Activated CD8-positive, alpha-beta memory T cell treated with anti-CD3 and anti-CD28 coated beads, Interleukin-2, amount 50 U/mL, for 48 hours (primary cell): ENCODE measurements around the gene DTD1.
"Not testable (repeated sequence)": the region's sequence is repeated elsewhere in the genome, so short reads cannot be mapped to it uniquely, and the experiment has no call there.

Experiments
- DNase-seq: peaks from one replicate; pipeline ENCODE4 v3.0.0-alpha.2; 2020

DTD1 gene

DNA sequence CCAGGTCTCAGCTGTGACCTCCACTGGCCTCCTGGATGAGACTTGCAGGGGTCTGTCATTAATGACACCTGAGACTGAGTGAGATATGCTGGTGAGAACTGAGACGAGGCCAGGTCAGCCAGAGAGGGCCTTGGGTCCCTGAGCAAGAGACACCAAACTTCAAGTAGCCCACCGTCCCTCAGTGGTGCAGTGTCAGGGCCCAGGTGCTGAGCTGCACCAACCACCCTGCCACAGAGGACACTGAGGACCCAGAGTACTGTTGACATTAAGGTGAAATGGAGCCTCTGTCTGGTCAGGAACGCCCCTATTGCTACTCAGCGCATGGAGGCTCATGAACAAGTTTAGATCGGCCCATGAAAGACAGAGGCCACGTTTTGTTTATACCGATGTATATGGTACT lies 161.7 kb downstream of the DTD1 start:
- DNase-seq, result no peak

DNA sequence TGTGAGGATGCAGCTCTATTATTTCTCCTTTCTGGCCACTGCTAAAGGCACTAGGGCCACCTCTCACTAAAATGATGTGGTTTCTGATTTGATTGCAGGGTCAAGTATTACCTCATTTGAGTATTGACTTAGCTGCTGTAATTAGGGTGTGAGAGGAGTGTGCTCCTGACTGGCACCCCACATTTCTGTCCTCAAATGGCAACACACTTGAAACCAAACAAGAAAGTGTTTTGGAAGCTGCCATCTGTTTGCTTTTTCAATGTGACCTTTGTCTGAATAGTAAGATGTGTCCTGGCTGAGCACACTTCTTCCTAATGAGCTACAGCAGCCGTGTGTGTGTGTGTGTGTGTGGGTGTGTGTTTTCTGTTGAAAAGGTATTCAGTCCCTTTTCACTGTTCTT lies 162.9 kb downstream of the DTD1 start:
- DNase-seq, result no peak

DNA sequence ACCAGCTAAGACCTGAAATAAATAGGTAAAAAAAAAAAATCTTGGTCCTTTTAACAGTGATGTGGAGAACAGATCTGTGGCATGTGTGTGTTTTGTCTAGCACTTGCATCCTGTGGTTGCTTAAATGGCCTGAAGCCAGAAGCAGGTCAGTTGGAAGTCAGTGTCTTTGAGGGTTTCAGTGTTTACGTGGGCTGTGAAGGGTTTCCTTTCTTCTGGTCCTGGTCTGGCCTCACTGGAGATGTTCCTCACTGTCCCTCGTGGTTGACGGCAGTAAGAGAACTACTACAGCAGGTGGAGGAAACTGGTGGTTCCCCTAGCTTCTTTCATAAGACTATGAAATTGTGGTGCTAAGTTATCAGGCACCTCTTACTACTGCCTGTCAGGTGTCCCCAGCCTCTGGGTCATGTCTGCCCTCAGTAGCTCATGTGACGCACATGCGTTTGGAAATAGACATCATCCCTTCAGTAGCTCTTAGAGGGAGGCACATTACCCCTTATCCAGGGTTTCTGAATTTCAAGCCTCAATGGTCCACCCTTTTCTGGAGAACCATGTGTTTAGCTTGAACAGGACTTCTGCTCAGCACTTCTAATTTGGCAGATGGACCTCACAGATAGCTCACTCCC lies 166.3 kb downstream of the DTD1 start:
- DNase-seq, result no peak

DNA sequence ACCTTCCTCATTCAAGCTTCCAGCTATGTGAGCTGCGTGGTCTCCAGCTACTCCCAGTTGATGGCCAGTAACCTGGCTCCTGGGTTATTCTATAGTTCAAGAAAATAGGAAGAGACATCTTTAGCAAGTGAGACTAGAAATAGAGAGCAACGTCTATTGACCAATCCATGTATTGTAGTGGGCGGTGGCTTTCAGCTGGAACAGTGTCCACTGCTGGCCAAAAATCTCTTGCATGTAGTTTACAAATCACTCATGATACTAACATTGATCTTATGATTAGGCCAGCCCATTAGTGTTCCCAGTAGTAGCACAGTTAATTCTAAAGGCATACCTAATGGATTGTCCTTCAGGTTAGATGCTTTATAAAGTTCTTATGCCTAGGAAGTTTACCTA lies 166.8 kb downstream of the DTD1 start:
- DNase-seq, result no peak

DNA sequence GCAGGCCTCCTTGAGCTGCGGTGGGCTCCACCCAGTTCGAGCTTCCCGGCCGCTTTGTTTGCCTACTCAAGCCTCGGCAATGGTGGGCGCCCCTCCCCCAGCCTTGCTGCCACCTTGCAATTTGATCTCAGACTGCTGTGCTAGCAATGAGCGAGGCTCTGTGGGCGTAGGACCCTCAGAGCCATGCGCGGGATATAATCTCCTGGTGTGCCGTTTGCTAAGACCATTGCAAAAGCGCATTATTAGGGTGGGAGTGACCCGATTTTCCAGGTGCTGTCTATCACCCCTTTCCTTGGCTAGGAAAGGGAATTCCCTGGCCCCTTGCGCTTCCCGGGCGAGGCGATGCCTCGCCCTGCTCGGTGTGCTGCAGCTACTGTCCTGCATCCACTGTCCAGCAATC lies 173.0 kb downstream of the DTD1 start:
- not testable (repeated sequence) for DNase-seq

DNA sequence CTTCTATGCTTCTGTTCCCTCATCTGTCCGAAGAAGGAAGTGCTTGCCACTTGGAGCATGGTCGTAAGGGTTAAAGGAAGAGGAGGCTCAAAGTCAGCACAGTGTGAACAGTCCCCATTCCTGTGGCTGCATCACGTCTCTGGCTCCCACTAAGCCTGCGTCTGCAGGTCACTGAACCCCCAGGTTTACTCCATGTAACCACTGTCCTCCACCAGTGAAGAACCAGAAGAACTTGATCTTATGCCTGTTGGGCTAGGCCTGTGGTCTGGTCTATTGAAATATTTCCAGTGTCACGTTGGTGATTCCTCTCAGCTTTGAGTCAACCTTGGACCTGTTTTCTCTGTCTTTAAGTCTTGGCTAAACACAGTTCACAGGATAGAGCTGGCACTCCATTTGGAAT lies 179.8 kb downstream of the DTD1 start:
- DNase-seq, result no peak

DNA sequence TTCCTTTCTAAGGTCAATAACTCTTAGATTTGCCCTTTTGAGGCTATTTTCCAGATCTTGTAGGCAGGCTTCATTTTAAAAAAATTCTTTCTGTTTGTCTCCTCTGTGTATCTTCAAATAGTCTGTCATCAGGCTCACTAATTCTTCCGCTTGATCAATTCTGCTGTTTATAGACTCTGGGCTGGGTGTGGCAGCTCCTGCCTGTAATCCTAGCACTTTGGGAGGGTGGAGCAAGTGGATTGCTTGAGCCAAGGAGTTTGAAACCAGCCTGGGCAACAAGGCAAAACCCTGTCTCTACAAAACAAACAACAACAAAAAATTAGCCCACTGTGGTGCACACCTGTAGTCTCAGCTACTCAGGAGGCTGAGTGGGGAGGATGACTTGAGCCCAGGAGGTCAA lies 185.7 kb downstream of the DTD1 start:
- no peak for DNase-seq

DNA sequence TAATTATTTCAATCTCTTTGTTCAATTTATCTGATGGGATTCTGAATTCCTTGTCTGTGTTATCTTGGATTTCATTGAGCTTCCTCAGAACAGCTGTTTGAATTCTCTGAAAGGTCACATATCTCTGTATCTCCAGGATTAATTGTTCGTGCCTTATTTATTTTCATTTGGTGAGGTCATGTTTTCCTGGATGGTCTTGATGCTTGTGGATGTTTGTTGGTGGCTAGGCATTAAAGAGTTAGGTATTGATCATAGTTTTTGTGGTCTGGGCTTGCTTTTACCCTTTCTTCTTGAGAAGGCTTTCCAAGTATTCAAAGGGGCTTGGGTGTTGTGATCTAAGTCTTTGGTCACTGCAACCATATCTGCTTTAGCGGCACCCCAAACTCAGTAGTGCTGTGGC lies 186.4 kb downstream of the DTD1 start:
- no peak for DNase-seq

DNA sequence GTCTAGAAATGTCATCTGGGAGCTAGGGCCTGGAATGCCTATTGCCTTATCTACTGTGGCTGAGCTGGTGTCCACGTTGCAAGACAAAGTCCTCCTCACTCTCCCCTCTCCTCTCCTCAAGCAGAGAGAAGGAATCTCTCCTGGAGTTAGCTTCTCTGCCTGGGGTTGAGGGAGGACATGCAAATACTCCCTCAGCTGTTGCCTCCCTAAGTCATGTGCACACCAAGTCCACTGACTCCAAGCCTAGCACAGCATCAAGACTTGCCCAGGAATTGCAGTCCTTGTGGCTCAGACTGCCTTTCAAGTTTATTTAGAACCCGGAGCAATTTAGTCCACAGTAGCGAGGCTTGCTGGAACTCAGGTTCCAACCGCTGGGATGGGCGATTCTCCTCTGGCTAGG lies 187.8 kb downstream of the DTD1 start:
- no peak for DNase-seq

DNA sequence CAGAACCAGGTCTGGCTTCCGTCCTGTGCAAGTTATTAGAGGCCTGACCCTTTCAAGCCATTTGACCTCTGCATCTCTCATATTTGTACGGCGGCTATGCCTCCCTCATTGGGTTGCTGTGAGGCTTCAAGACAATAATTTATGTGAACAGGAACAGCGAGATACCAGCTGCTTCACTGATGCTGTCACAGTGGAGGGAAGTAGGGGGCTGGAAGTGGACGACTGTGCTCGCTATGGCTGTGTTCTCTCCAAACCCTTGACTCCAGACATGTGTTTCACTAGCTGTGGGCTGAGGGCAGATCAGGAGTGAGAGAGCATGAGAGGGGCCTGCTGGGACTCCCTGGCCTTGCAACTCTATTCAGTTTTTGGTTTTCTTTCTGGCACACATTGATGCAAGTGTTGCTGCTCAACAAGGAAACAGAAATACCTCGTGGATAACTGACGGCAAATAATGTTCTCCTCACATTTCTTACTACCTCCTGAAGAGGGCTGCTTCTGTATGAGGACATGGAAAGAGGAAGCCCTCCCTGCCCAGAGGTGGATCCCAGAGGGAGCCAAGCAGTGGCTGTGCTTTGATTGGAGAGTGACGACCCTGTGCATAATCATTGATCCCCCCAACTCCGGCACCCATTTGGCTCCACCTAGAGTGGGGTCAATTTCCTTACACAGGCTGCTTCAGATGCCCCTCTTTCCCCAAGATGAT lies 191.0 kb downstream of the DTD1 start:
- DNase-seq, result no peak

DNA sequence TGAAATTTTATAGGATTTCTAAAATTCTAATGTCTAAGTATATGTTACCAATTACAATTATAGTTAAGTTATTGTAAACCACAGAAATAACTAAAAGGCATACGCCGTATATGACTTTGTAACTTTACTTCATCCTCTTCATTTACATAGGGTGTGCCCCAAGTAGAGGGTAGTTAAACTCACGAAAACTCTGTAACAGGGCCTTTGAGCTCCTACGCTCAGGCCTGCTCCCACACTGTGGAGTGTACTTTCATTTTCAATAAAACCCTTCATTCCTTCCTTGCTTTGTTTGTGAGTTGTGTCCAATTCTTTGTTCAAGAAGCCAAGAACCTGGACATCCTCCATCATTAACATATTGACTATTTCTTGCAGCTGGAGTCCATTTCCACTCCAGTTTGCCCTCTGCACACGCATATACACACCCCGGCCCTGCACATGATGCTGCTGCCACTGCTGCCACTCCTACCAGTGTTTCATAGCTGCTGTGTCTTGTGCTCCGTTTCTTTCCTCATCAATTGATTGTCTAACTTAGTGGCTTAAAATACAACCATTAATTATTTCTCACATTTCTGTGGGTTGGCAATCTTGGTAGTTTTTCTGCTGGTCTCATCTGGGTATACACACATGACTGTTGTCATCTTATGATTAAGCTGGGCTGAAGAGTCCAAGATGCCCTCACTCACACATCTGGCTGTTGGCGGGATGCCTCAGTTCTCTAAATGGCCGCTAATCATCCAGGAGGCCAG lies 192.7 kb downstream of the DTD1 start:
- no peak for DNase-seq

DNA sequence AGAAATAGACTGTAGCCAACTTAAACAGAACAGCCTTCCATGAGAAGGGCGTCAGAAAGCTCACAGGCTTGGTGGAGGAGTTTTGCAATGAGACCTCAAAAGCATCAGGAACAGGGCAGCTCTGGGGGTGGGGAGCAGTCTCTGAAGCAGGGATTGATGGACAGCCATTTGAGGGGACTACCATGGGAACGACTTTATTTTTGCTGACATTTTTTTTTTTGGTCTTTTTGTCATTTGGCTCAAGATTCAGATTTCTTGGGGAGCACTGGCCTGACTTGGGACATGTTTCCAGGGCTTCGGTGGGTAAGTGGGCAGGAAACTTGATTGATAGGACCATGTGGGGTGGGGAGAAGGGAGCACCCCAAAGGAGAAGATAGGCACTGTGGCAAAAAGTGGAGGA lies 193.7 kb downstream of the DTD1 start:
- DNase-seq, result no peak

DNA sequence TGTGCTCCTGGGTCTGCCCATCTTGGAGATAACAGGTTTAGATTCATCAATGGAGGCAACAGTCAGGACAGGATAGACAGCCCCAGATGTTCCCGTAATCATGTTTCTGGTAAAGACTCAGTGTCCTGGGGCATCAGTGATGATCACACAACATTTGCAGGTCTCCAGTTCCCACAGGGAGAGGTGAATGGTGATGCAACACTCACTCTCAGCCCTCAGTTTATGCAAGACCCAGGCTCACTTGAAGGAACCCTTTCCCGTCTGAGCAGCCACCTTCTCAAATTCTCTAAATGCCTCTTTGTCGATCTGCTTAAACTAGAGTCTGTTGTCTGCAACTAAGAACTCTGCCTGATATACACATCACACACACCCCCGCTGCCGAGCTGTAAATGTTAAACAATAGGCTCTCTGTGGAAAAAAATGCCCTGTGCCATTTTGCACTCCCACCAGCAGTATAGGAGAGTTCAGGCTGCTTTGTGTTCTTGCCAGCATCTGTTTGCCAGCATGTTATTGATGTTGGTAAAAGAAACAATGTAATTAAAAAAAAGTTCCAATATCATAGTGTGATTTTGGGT lies 195.6 kb downstream of the DTD1 start:
- no peak for DNase-seq

DNA sequence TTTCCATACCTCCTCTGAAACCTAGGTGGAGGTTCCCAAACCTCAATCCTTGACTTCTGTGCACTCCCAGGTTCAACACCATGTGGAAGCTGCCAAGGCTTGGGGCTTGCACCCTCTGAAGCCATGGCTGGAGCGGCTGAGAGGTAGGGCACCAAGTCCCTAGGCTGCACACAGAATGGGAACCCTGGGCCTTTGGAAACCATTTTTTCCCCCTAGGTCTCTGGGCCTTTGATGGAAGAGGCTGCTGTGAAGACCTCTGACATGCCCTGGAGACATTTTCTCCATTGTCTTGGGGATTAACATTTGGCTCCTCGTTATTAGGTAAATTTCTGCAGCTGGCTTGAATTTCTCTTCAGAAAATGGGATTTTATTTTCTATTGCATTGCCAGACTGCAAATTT lies 199.2 kb downstream of the DTD1 start:
- DNase-seq, result not testable (repeated sequence)

DNA sequence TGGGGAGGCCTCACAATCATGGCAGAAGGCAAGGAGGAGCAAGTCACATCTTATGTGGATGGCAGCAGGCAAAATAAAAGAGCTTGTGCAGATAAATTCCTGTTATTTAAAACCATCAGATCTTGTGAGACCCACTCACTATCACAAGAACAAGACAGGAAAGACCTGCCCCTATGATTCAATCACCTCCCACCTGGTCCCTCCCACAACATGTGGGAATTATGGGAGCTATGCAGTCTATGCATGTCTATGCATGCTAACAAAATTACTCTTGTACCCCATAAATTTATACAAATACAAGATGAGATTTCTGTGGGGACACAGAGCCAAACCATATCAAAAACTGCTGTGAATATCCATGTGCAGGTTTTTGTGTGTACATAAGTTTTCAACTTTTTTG lies 200.2 kb downstream of the DTD1 start:
- no peak for DNase-seq

DNA sequence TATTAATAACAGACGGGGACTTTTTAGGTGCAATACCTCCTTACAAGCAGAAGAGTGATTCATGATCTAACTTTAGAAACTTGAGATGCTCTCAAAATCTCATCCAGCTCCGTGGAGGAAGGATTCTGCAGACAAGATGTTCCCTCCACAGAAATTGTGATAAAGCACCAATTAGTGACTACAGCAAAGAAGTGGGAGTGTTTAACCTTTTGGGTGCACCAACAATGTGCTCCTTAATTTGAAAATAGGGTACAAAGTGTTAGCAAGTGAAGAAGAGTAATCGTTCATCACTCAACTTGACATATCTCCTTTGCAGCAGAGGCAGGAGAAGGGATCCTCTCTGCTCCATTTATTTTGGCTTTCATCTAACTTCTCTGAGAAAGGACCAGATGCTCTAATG lies 202.9 kb downstream of the DTD1 start:
- no peak for DNase-seq

DNA sequence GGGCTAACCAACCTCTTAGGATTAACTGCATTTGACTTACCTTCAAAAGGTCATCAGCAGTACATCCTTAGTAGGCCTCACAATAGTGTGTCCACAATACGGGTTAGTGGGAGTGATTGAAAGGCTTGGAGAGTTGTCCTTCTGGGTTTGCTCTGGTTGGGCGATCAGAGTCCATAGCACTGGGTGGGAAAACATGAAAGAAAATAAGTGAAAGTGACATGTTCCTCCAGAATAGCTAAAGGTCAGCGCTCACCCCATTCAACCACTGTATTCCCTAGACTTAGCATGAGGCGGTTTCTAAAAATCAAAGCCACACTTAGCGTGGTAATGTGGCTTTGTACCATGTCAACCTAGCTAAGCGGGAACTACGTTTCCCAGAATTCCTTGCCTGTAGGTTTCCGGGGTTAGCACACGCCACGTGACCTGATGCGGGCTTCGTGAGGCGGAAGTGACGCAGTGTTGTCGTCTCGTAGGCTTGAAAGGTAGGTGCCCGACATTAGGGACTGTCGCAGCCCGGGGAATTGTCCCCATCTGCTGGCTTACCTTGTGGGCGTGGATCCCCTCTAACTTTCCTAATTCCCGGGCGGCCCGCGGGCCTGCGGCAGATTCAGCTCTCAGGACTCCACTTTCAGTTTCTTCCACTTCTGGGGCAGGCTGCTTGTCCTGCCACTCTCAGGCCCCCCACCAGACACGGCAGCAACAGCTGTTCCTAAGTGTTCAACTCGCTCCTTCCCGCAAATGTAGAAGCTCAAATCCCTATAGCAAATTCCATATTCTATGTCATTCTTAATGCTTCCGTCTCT lies 206.0 kb downstream of the DTD1 start:
- peak; percentile 86 for DNase-seq

DNA sequence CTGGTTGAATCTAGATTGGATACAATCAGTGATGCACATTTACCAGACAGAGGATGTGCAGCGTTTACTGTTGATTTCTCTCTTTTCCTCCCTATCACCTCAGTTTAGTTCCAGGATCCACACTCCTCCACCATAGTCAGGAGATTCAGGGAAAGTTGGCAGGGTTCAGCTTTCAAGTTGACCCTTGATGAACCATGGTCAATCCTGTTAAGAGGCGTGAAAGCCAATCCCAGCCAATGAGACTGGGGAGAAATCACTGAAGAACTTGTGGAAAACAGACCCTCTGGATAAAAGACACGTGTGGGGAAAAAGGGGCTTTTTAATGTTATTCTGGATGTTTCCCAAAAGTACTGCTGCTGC lies 206.6 kb downstream of the DTD1 start:
- DNase-seq, result no peak

DNA sequence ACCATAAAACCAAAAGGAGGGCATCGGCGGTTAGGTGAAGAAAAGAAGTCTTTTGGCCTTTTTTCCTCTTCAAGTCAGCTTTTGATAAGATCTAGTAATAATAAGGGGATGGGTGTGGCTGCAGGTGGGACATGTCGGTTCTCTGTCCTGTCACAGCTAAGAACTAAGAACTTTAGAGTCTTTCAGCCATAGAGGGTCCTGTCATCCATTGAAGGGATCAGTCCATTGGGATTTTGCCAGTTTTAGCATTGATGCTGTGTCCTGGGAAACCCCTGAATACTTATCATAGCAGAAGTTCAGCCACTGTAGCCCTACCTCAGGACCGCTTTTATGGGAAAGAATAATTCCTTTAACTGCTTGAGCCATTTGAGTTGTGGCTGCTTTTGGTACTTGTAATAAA lies 207.5 kb downstream of the DTD1 start:
- no peak for DNase-seq

DNA sequence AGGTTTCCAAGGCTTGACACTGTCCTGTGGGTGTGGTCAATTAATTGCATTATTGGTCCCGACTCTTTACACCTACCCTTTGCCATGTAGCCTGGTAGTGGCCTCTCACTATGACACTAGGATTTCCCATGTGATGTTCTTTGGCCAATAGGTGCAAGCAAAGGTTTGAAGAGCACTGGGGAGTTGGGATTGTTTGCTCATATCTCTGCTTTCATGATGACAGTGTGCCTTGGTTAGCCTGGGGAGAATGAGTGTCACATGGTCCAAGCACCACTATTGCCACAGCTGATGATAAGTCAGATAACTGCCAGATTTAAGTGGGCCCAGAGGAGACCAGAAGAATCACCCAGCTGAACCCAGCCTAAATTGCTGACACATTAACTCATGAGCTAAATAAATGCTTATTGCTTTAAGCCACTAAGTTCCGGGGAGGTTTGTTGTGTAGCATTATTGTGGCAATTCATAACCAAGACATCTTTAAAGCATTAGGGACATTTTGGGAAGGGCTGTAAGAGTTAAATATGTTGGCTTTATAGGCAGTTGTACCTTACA lies 208.5 kb downstream of the DTD1 start:
- no peak for DNase-seq

DNA sequence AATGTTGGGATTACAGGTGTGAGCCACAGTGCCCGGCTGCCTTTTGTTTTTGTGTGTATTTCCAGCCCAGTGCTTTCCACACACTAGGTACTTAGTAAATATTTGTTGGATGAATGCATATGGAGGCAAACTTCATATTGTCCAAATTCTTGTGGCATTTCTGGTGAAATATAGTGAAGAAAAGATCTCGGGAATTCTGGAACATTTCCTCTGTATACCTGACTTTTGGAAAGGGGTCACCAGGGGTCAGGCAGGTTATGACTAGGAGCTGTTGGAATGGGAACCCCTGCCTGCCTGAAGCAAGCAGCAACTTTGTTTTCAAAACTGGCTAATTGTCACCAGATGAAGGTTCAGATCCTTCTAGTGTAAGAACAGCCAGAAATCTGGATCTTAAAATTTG lies 213.7 kb downstream of the DTD1 start:
- no peak for DNase-seq

DNA sequence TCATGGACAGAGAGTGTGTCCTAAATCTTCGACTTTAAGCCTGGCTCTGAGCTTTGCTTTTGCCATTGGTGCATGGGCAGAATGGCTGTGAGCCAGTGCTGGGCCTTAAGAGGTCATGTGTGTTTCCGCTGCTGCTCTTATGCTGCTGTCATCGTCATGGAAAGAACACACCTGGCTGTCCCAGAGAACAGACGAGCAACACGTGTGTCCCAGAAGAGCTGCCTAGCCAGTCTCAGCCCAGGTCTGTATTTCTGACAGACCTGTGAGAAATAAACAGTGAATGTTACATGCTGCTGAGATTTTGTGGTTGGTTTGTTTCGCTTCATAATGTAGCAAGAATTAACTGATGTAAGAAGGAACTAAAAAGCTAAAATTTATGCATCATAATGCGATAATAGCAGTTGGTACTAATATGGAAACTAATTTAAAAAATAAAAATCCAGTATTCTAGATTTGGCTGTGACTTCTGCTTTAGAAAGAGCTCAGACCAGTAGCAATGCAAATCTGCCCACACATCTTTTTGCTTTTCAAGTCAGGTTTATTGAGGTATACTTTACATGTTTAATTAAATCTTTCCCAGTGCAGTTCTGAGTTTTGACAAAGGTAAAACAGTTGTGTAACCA lies 214.3 kb downstream of the DTD1 start:
- DNase-seq, result no peak

DNA sequence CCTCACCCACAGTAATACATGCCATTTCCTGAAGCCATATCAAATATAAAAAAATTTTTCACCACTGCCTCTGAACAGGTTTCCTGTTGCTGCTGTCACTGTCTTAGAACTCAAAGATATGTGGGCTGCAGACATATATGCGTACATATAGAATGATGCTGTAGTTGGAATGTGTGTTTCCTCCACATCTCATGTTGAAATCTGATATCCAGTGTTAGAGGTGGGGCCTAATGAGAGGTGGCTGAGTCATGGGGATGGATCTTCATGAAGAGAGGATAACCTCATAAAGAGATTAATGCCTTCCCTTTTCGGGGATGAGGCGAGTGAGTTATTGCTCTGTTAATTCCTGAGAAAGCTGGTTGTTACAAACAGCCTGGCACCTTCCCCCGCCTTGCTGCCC lies 218.0 kb downstream of the DTD1 start:
- DNase-seq, result no peak
